H1 (cell line): Measurements from ENCODE around the gene TRIM44. TPM values are rescaled to one million over a fixed set of nuclear protein-coding genes. Genes with fewer than 3 reads are reported as not detected.

Source experiments
- CTCF ChIA-PET: fragments of 300-600 bp; sonication (Branson Sonifier 250); formaldehyde crosslinking; loops from one replicate; lab custom pipeline; 2021; ENCODE audit not compliant: partially characterized antibody; lab: Charles Lee
- POLR2A ChIA-PET: fragments of 300-600 bp; sonication (Branson Sonifier 250); formaldehyde crosslinking; loops from one replicate; lab custom pipeline; 2021; ENCODE audit warnings: inconsistent platforms; ENCODE audit not compliant: partially characterized antibody; lab: Charles Lee
- DNase-seq, 2 experiments: peaks; one replicate each; pipeline versions ENCODE4 v3.0.0 to v3.0.0-alpha.2; 2010 to 2022; ENCODE audit warnings: low spot score in 2 of 2, low read depth in 1 of 2, mixed read lengths in 1 of 2
- FAIRE-seq: peaks from 2 replicates; lab custom pipeline; 2011; peaks lifted over from hg19 to GRCh38; lab: Jason Lieb, UNC
- H2AFZ ChIP-seq: 2 replicates; pipeline ENCODE4 v1.8.1; 2012; ENCODE audit warnings: low read length, inconsistent platforms
- H2AK5ac ChIP-seq: 2 replicates; pipeline ENCODE4 v1.6.1; 2013; ENCODE audit warnings: low read depth, low read length
- H2BK120ac ChIP-seq: replicated peaks from 2 replicates; pipeline ENCODE3; 2013; ENCODE audit warnings: low read depth, low read length, inconsistent platforms
- H2BK12ac ChIP-seq: 2 replicates; pipeline ENCODE4 v1.6.1; 2013; ENCODE audit warnings: low read depth, low read length
- H2BK15ac ChIP-seq: 2 replicates; pipeline ENCODE4 v1.6.1; 2013; ENCODE audit warnings: low read length
- H2BK20ac ChIP-seq: 2 replicates; pipeline ENCODE4 v1.6.1; 2013; ENCODE audit warnings: low read length
- H2BK5ac ChIP-seq: 2 replicates; pipeline ENCODE4 v1.6.1; 2013; ENCODE audit warnings: low read depth, low read length
- H3K14ac ChIP-seq: 2 replicates; pipeline ENCODE4 v1.6.1; 2013; ENCODE audit warnings: inconsistent platforms; ENCODE audit not compliant: insufficient read length
- H3K18ac ChIP-seq: 2 replicates; pipeline ENCODE4 v1.6.1; 2013; ENCODE audit warnings: low read length; ENCODE audit errors: extremely low read depth
- H3K23ac ChIP-seq: 2 replicates; pipeline ENCODE4 v1.6.1; 2013; ENCODE audit warnings: inconsistent platforms; ENCODE audit not compliant: insufficient read length
- H3K23me2 ChIP-seq: 2 replicates; pipeline ENCODE4 v1.6.1; 2013; ENCODE audit warnings: low read depth, low read length
- H3K27ac ChIP-seq: 2 replicates; pipeline ENCODE4 v1.6.1; 2011; ENCODE audit warnings: low read depth, low read length, inconsistent platforms
- H3K27me3 ChIP-seq, 4 experiments: replicated peaks in 1 of 4; 1 replicate in 1 of 4; 2 replicates in 3 of 4; pipeline versions ENCODE4 v1.6.1 to v1.8.1; 2011 to 2013; ENCODE audit warnings: low read length in 3 of 4, mild to moderate bottlenecking in 3 of 4, inconsistent platforms in 2 of 4, mixed read lengths in 2 of 4, moderate library complexity in 1 of 4; ENCODE audit not compliant: control insufficient read depth in 3 of 4, insufficient read depth in 3 of 4; ENCODE audit errors: extremely low read depth in 1 of 4
- H3K36me3 ChIP-seq, 4 experiments: 2 replicates each; pipeline versions ENCODE4 v1.6.1 to v1.8.1; 2011 to 2013; ENCODE audit warnings: mild to moderate bottlenecking in 4 of 4, low read length in 3 of 4, moderate library complexity in 2 of 4, control low read depth in 1 of 4, inconsistent platforms in 1 of 4; ENCODE audit not compliant: insufficient read depth in 4 of 4, control insufficient read depth in 2 of 4
- H3K4ac ChIP-seq: replicated peaks from 2 replicates; pipeline ENCODE3; 2013; ENCODE audit warnings: low read length, low read depth, mixed read lengths, inconsistent platforms; ENCODE audit not compliant: insufficient read length
- H3K4me1 ChIP-seq, 4 experiments: replicated peaks in 1 of 4; 1 replicate in 1 of 4; 2 replicates in 3 of 4; pipeline versions ENCODE4 v1.6.1 to v1.8.1; 2011 to 2013; ENCODE audit warnings: low read length in 3 of 4, inconsistent platforms in 2 of 4, mixed read lengths in 1 of 4; ENCODE audit not compliant: insufficient read depth in 4 of 4, control insufficient read depth in 3 of 4
- H3K4me2 ChIP-seq, 2 experiments: 2 replicates each; pipeline versions ENCODE4 v1.6.1 to v1.8.1; 2011 to 2013; ENCODE audit warnings: low read depth in 2 of 2, low read length in 2 of 2, control low read depth in 1 of 2, inconsistent platforms in 1 of 2, mild to moderate bottlenecking in 1 of 2; ENCODE audit not compliant: insufficient read depth in 1 of 2
- H3K4me3 ChIP-seq, 4 experiments: fragments of 200-600, 300-600 bp in 1 of 4; sonication (generic), shearing (Covaris generic), sonication (Bioruptor Twin) in 1 of 4; 2 replicates each; pipeline versions ENCODE4 v1.5.1 to v1.8.1; 2011 to 2016; ENCODE audit warnings: low read length in 4 of 4, low read depth in 3 of 4, control low read depth in 2 of 4, inconsistent platforms in 2 of 4, mild to moderate bottlenecking in 2 of 4, mixed read lengths in 1 of 4, moderate library complexity in 1 of 4; ENCODE audit not compliant: insufficient read depth in 2 of 4; ENCODE audit errors: extremely low read depth in 1 of 4
- H3K56ac ChIP-seq: replicated peaks from 2 replicates; pipeline ENCODE3; 2013; ENCODE audit warnings: low read depth, mild to moderate bottlenecking, mixed read lengths, low read length, inconsistent platforms; ENCODE audit not compliant: insufficient read length
- H3K79me1 ChIP-seq: 2 replicates; pipeline ENCODE4 v1.6.1; 2013; ENCODE audit warnings: low read depth, low read length, control low read depth
- H3K79me2 ChIP-seq, 2 experiments: 2 replicates each; pipeline versions ENCODE4 v1.6.1 to v1.8.1; 2012 to 2013; ENCODE audit warnings: low read length in 2 of 2, mild to moderate bottlenecking in 2 of 2, inconsistent platforms in 1 of 2; ENCODE audit not compliant: insufficient read depth in 2 of 2, control insufficient read depth in 1 of 2
- H3K9ac ChIP-seq, 4 experiments: replicated peaks in 1 of 4; 1 replicate in 1 of 4; 2 replicates in 3 of 4; pipeline versions ENCODE4 v1.6.1 to v1.8.1; 2011 to 2013; ENCODE audit warnings: low read depth in 3 of 4, low read length in 3 of 4, control low read depth in 2 of 4, mild to moderate bottlenecking in 2 of 4, moderate library complexity in 2 of 4, inconsistent platforms in 1 of 4; ENCODE audit errors: extremely low read depth in 1 of 4
- H3K9me3 ChIP-seq, 2 experiments: 2 replicates each; pipeline versions ENCODE4 v1.6.1 to v1.8.1; 2012 to 2013; ENCODE audit warnings: mild to moderate bottlenecking in 2 of 2, moderate library complexity in 2 of 2, control low read depth in 1 of 2, inconsistent platforms in 1 of 2, low read depth in 1 of 2, low read length in 1 of 2, mixed read lengths in 1 of 2; ENCODE audit not compliant: insufficient read depth in 2 of 2
- H4K20me1 ChIP-seq, 2 experiments: replicated peaks in 1 of 2; 2 replicates each; pipeline versions ENCODE3 to v1.8.1; 2011 to 2013; ENCODE audit warnings: inconsistent platforms in 2 of 2, low read length in 2 of 2, mild to moderate bottlenecking in 1 of 2; ENCODE audit not compliant: insufficient read depth in 2 of 2, control insufficient read depth in 1 of 2
- H4K5ac ChIP-seq: 2 replicates; pipeline ENCODE4 v1.6.1; 2013; ENCODE audit warnings: low read length, low read depth, mixed read lengths, inconsistent platforms; ENCODE audit not compliant: insufficient read length
- H4K8ac ChIP-seq: 2 replicates; pipeline ENCODE4 v1.8.0; 2013; ENCODE audit warnings: mild to moderate bottlenecking, moderate library complexity, low read length, inconsistent platforms; ENCODE audit not compliant: insufficient read depth; ENCODE audit errors: extremely low read depth
- H4K91ac ChIP-seq: replicated peaks from 2 replicates; pipeline ENCODE3; 2013; ENCODE audit warnings: low read length, mixed read lengths, inconsistent platforms; ENCODE audit not compliant: insufficient read length
- CBX5 ChIP-seq: fragments of 300-800, 300-1000 bp; sonication (generic); IDR thresholded peaks from 2 replicates; pipeline ENCODE4 v1.7.1; 2016; ENCODE audit warnings: antibody characterized with exemption, low read length, low read depth
- NANOG ChIP-seq: IDR thresholded peaks from 2 replicates; pipeline ENCODE4 v1.6.1; 2011; ENCODE audit warnings: low read length, low read depth, mild to moderate bottlenecking, inconsistent platforms; ENCODE audit not compliant: insufficient read depth, poor library complexity, severe bottlenecking
- POLR2AphosphoS5 ChIP-seq: IDR thresholded peaks from 2 replicates; pipeline ENCODE4 v1.6.1; 2011; ENCODE audit warnings: low read depth, low read length
- SP2 ChIP-seq: IDR thresholded peaks from 2 replicates; pipeline ENCODE4 v1.6.1; 2012; ENCODE audit warnings: mild to moderate bottlenecking, low read length, inconsistent platforms
- WGBS, 2 experiments: shearing (Covaris generic) in 1 of 2; methylation state at CpG; one replicate each; pipeline versions ENCODE4 v1.1.6 to v1.1.7; 2013 to 2015; ENCODE audit warnings: low lambda C conversion rate in 2 of 2, mixed read lengths in 2 of 2, inconsistent platforms in 1 of 2, low coverage in 1 of 2, missing lambda C conversion rate in 1 of 2; ENCODE audit not compliant: insufficient replicate concordance in 2 of 2, insufficient coverage in 1 of 2, insufficient read length in 1 of 2; ENCODE audit errors: extremely low coverage in 1 of 2, missing lambda C conversion rate in 1 of 2; 5-methylcytosine and 5-hydroxymethylcytosine counted together
- polyA plus RNA-seq, 7 experiments: library from polyadenylated mRNA; depleted of rRNA in 3 of 7; stranded (reverse) in 5 of 7; unstranded in 2 of 7; fragments of >200 nt in 5 of 7; fragments of 200-250 nt in 2 of 7; gene quantifications; 1 replicate in 5 of 7; 2 replicates in 1 of 7; 4 replicates in 1 of 7; pipeline versions ENCODE4 v1.2.1 to v1.2.3, GENCODE V29; 2011 to 2013; ENCODE audit warnings: missing spikeins in 2 of 7, mixed read lengths in 2 of 7
- total RNA-seq: library from RNA; stranded (reverse); fragmentation: NEBNext Ultra II Directional; extraction: Animal tissue kit (Norgen Biotek cat#: 25700); gene quantifications from 2 replicates; pipeline ENCODE4 v1.2.1, GENCODE V29; 2021
- TF ChIP-seq, protein P1 (sequence below), 3 experiments: IDR thresholded peaks; 1 replicate in 2 of 3; 2 replicates in 1 of 3; pipeline versions ENCODE4 v1.5.1 to v1.6.1; 2011; ENCODE audit warnings: low read length in 3 of 3, mild to moderate bottlenecking in 3 of 3, inconsistent platforms in 2 of 3, low read depth in 1 of 3, moderate library complexity in 1 of 3; ENCODE audit not compliant: insufficient read depth in 1 of 3; ENCODE audit errors: control extremely low read depth in 1 of 3
- TF ChIP-seq, protein P2 (sequence below): IDR thresholded peaks from 2 replicates; pipeline ENCODE4 v1.6.1; 2011; ENCODE audit warnings: low read length, improper control_type of control experiment

Gene TRIM44
- total and polyA plus RNA-seq, 2 of the 8 experiments (the other 6 are each of a cell fraction or from before 2014, with no cell fraction given): 13.9 to 34.4 TPM

DNA sequence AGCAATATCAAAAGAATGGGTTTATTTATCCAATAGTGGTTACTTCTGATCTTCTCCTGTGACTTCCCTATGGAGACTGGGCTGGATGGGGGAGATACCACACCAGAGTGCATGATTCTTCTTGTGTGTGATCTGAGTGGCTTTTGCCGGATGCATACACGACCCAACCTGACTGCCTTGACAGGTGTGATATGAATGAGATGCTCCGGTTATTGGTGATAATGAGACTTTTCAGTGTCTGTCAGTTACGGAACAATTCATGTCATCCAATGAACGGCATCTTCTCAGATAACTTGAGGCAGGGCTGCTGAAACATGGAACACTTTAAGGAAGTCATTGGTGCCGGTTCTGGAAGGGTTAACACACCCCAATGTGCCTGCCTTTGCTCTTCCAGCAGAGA lies 26.6 kb upstream of the TRIM44 start:
- Histone ChIP-seq H4K8ac (no peak overlapping the region), H3K27me3 (no peaks in the 10 kb centered on the region), H2BK20ac (no peak overlapping the region), H3K4ac (no peak overlapping the region), H3K9ac (no peak overlapping the region), H4K20me1 (no peaks in the 10 kb centered on the region), H2BK12ac (no peak overlapping the region), H2AFZ (no peak overlapping the region), H4K5ac (no peak overlapping the region), H3K56ac (no peak overlapping the region), H3K23ac (no peak overlapping the region), H2AK5ac (no peak overlapping the region), H3K4me2 (no peak overlapping the region), H3K27ac (no peak overlapping the region), H2BK120ac (no peak overlapping the region), H3K36me3 (no peaks in the 10 kb centered on the region), H3K14ac (no peak overlapping the region), H4K91ac (no peak overlapping the region), H3K23me2 (no peaks in the 10 kb centered on the region), H3K4me3 (no peak overlapping the region), H3K18ac (no peak overlapping the region), H3K79me1 (no peaks in the 10 kb centered on the region), H2BK5ac (no peak overlapping the region), H3K4me1 (peaks cover 0 to 6% (median 4%) of the 10 kb centered on the region in 4 experiments; a peak in 6 of 7 replicates), H2BK15ac (no peak overlapping the region), H3K9me3 (no peaks in the 10 kb centered on the region), H3K79me2 (no peaks in the 10 kb centered on the region)
- TF ChIP-seq CBX5 (no peak), NANOG (no peak), SP2 (no peak), POLR2AphosphoS5 (no peak)
- TF ChIP-seq, protein P1, sequence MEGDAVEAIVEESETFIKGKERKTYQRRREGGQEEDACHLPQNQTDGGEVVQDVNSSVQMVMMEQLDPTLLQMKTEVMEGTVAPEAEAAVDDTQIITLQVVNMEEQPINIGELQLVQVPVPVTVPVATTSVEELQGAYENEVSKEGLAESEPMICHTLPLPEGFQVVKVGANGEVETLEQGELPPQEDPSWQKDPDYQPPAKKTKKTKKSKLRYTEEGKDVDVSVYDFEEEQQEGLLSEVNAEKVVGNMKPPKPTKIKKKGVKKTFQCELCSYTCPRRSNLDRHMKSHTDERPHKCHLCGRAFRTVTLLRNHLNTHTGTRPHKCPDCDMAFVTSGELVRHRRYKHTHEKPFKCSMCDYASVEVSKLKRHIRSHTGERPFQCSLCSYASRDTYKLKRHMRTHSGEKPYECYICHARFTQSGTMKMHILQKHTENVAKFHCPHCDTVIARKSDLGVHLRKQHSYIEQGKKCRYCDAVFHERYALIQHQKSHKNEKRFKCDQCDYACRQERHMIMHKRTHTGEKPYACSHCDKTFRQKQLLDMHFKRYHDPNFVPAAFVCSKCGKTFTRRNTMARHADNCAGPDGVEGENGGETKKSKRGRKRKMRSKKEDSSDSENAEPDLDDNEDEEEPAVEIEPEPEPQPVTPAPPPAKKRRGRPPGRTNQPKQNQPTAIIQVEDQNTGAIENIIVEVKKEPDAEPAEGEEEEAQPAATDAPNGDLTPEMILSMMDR (IDR thresholded peaks at IDR 0.05; ENCODE audit: control extremely low read depth in 1 of 3, insufficient read depth in 1 of 3, low read depth in 1 of 3, low read length in 3 of 3): no peak
- TF ChIP-seq, protein P2, sequence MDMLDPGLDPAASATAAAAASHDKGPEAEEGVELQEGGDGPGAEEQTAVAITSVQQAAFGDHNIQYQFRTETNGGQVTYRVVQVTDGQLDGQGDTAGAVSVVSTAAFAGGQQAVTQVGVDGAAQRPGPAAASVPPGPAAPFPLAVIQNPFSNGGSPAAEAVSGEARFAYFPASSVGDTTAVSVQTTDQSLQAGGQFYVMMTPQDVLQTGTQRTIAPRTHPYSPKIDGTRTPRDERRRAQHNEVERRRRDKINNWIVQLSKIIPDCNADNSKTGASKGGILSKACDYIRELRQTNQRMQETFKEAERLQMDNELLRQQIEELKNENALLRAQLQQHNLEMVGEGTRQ: no peak
- 87% methylated on average over 6 of the region's 6 CpGs; no CpG with 5 or more reads in 1 of the 2 experiments for WGBS, 2 experiments
- no peak for DNase-seq
- CTCF ChIA-PET: interaction anchor here (1.1 kb wide), 1 partner anchor 151 kb away, joined by 3 read pairs; no protein-coding TSS in a partner anchor
- no peak for FAIRE-seq
- POLR2A ChIA-PET: no interaction called here
